GM18499 (cell line): Measurements from ENCODE around the gene PARN.
"Not testable (repeated sequence)": the region's sequence is repeated elsewhere in the genome, so short reads cannot be mapped to it uniquely, and the experiment has no call there.

Experiments used
- ATAC-seq: cut with Tn5 transposase; IDR thresholded peaks from one replicate; pipeline ENCODE4 v1.9.1; 2021; ENCODE audit warnings: moderate number of reproducible peaks; ENCODE audit not compliant: insufficient read depth, unreplicated experiment

PARN gene

GRCh38 chr16:14448879-14449278 lies 181.2 kb downstream of the PARN start:
- no peak for ATAC-seq

GRCh38 chr16:14447783-14448182 lies 182.3 kb downstream of the PARN start:
- ATAC-seq, result no peak

- no peak for ATAC-seq
Measured at GRCh38 chr16:14446796-14447195, 183.3 kb downstream of the PARN start.

GRCh38 chr16:14445937-14446715 lies 183.9 kb downstream of the PARN start:
- ATAC-seq, result no peak

- no peak for ATAC-seq
Measured at GRCh38 chr16:14444979-14445810, 184.9 kb downstream of the PARN start.

GRCh38 chr16:14441533-14441932 lies 188.5 kb downstream of the PARN start:
- ATAC-seq, result not testable (repeated sequence)

GRCh38 chr16:14438256-14438655 lies 191.8 kb downstream of the PARN start:
- ATAC-seq, result no peak

- no peak for ATAC-seq
Measured at GRCh38 chr16:14437426-14437825, 192.6 kb downstream of the PARN start.

GRCh38 chr16:14436401-14436955 lies 193.6 kb downstream of the PARN start:
- ATAC-seq, result no peak

GRCh38 chr16:14434860-14435259 lies 195.2 kb downstream of the PARN start:
- ATAC-seq, result no peak

GRCh38 chr16:14428971-14429637 lies 201.0 kb downstream of the PARN start:
- not testable (repeated sequence) for ATAC-seq

GRCh38 chr16:14428043-14428442 lies 202.0 kb downstream of the PARN start:
- ATAC-seq, result no peak

- no peak for ATAC-seq
Measured at GRCh38 chr16:14427371-14427948, 202.6 kb downstream of the PARN start.

GRCh38 chr16:14424595-14424994 lies 205.5 kb downstream of the PARN start:
- ATAC-seq, result no peak

GRCh38 chr16:14423344-14423743 lies 206.7 kb downstream of the PARN start:
- ATAC-seq, result no peak

- ATAC-seq, result no peak
Measured at GRCh38 chr16:14420721-14421488, 209.2 kb downstream of the PARN start.

- not testable (repeated sequence) for ATAC-seq
Measured at GRCh38 chr16:14420243-14420642, 209.8 kb downstream of the PARN start.

GRCh38 chr16:14419817-14420216 lies 210.2 kb downstream of the PARN start:
- no peak for ATAC-seq

- no peak for ATAC-seq
Measured at GRCh38 chr16:14418795-14419225, 211.2 kb downstream of the PARN start.
